Loucy (cell line): ENCODE results near the gene ALDH6A1.

Experiments
- CTCF ChIP-seq: fragments of 200-600 bp; sonication (generic); conservative IDR thresholded peaks from 2 replicates; pipeline ENCODE4 v1.5.1; 2014; ENCODE audit warnings: mild to moderate bottlenecking, antibody characterized with exemption, low read length
- EZH2phosphoT487 ChIP-seq: fragments of 200-600 bp; IDR thresholded peaks from 2 replicates; pipeline ENCODE4 v1.6.1; 2018; ENCODE audit warnings: antibody characterized with exemption, mild to moderate bottlenecking, moderate library complexity, borderline replicate concordance

- TF ChIP-seq CTCF (no peak), EZH2phosphoT487 (no peak)
Observed at GRCh38 chr14:74077401-74077800, 6.9 kb downstream of the ALDH6A1 start.
